Bronchial epithelial cell (primary cell): ENCODE results near the gene NFKBIA. TPM values are rescaled to one million over a fixed set of nuclear protein-coding genes. Genes with fewer than 3 reads are reported as not detected.
"Not testable (repeated sequence)": the region's sequence is repeated elsewhere in the genome, so short reads cannot be mapped to it uniquely, and the experiment has no call there.

Source experiments
- DNase-seq: peaks from one replicate; pipeline ENCODE4 v3.0.0-alpha.2; 2010; ENCODE audit warnings: low read depth
- FAIRE-seq: peaks from 2 replicates; lab custom pipeline; 2011; peaks lifted over from hg19 to GRCh38; lab: Jason Lieb, UNC
- H3K27me3 ChIP-seq: 2 replicates; pipeline ENCODE4 v1.5.1; 2011; ENCODE audit warnings: low read length; ENCODE audit not compliant: control insufficient read depth, insufficient read depth
- H3K36me3 ChIP-seq: 2 replicates; pipeline ENCODE4 v1.5.1; 2011; ENCODE audit warnings: low read length; ENCODE audit not compliant: control insufficient read depth, insufficient read depth
- H3K4me3 ChIP-seq: 2 replicates; pipeline ENCODE4 v1.5.1; 2011; ENCODE audit warnings: mild to moderate bottlenecking, low read depth, low read length, control low read depth
- CTCF ChIP-seq: IDR thresholded peaks from 2 replicates; pipeline ENCODE4 v1.5.1; 2011; ENCODE audit warnings: mild to moderate bottlenecking, moderate library complexity, low read length, control low read depth, inconsistent platforms; ENCODE audit not compliant: insufficient read depth, severe bottlenecking
- total RNA-seq: library from RNA; depleted of rRNA; stranded (reverse); fragments of >200 nt; gene quantifications from 2 replicates; pipeline ENCODE4 v1.2.1, GENCODE V29; 2014

NFKBIA gene
- total RNA-seq, 1 donor from 2014 or later, result 60.6 TPM

- no peaks in the 10 kb centered on the region for H3K27me3 ChIP-seq
- FAIRE-seq, result no peak
- H3K36me3 ChIP-seq, result no peaks in the 10 kb centered on the region
- no peak for DNase-seq
- no peak overlapping the region for H3K4me3 ChIP-seq
- no peak for TF ChIP-seq CTCF
These were observed 17.9 kb downstream of the NFKBIA start for GRCh38 chr14:35386673-35387125.

GRCh38 chr14:35385042-35385839 is 19.3 kb downstream of the NFKBIA start:
- Histone ChIP-seq H3K4me3 (no peak overlapping the region), H3K27me3 (no peaks in the 10 kb centered on the region), H3K36me3 (no peaks in the 10 kb centered on the region)
- TF ChIP-seq CTCF, result no peak
- DNase-seq (peak; percentile 44), FAIRE-seq (no peak)

GRCh38 chr14:35384455-35385041 is 20.0 kb downstream of the NFKBIA start:
- Histone ChIP-seq H3K27me3 (no peaks in the 10 kb centered on the region), H3K36me3 (no peaks in the 10 kb centered on the region), H3K4me3 (no peak overlapping the region)
- FAIRE-seq (no peak), DNase-seq (peak; percentile 50)
- TF ChIP-seq CTCF, result no peak

- no peak for DNase-seq
- no peak for FAIRE-seq
These were observed 20.7 kb downstream of the NFKBIA start for GRCh38 chr14:35383569-35384454.

GRCh38 chr14:35380794-35381193 is 23.8 kb downstream of the NFKBIA start:
- H3K4me3 ChIP-seq, result no peak overlapping the region
- no peaks in the 10 kb centered on the region for H3K27me3 ChIP-seq
- no peak for TF ChIP-seq CTCF
- FAIRE-seq (no peak), DNase-seq (no peak)
- H3K36me3 ChIP-seq, result no peaks in the 10 kb centered on the region

More at GRCh38 chr14:35383569-35384454, 20.7 kb downstream of the NFKBIA start:
- H3K27me3 ChIP-seq, result no peaks in the 10 kb centered on the region
- TF ChIP-seq CTCF, result no peak
- no peak overlapping the region for H3K4me3 ChIP-seq
- H3K36me3 ChIP-seq, result no peaks in the 10 kb centered on the region

GRCh38 chr14:35379234-35379933 is 25.2 kb downstream of the NFKBIA start:
- H3K27me3 ChIP-seq, FAIRE-seq, DNase-seq, H3K4me3 ChIP-seq, H3K36me3 ChIP-seq: not testable (repeated sequence)
